Lower lobe of right lung (tissue), 2 donors: Measurements from ENCODE around the gene CFAP251. TPM values are rescaled to one million over a fixed set of nuclear protein-coding genes. Genes with fewer than 3 reads are reported as not detected.

Source experiments
- ATAC-seq, 2 donors: fragments of 200-7000 bp; cut with Tn5 transposase; one replicate each; pipeline ENCODE4 v1.9.1; 2020 to 2022; ENCODE audit warnings: mild to moderate bottlenecking in 2 of 2, moderate library complexity in 2 of 2
- DNase-seq: peaks from one replicate; pipeline ENCODE4 v3.0.0-alpha.2; 2020
- H3K27ac ChIP-seq: fragments of 200-600 bp; one replicate; pipeline ENCODE4 v1.8.0; 2022
- H3K27me3 ChIP-seq: fragments of 200-600 bp; one replicate; pipeline ENCODE4 v1.8.0; 2022; ENCODE audit warnings: low read depth
- H3K36me3 ChIP-seq: fragments of 200-600 bp; one replicate; pipeline ENCODE4 v1.8.0; 2022; ENCODE audit warnings: mild to moderate bottlenecking
- H3K4me1 ChIP-seq: fragments of 200-600 bp; one replicate; pipeline ENCODE4 v1.8.0; 2022
- H3K4me3 ChIP-seq: fragments of 200-600 bp; one replicate; pipeline ENCODE4 v1.8.0; 2022; ENCODE audit warnings: mild to moderate bottlenecking
- H3K9me3 ChIP-seq: fragments of 200-600 bp; one replicate; pipeline ENCODE4 v1.8.0; 2022
- CTCF ChIP-seq: fragments of 200-600 bp; IDR thresholded peaks from one replicate; pipeline ENCODE4 v1.8.0; 2022; ENCODE audit warnings: antibody characterized with exemption, mild to moderate bottlenecking
- intact Hi-C: fragments of 100-400 bp; cut with DNase I; formaldehyde crosslinking; loops from one replicate; pipeline ENCODE4 v1.11.0; 2022
- total RNA-seq: library from RNA; stranded (reverse); fragmentation: NEBNext Ultra II Directional; extraction: Animal tissue kit (Norgen Biotek cat#: 25700); gene quantifications from one replicate; pipeline ENCODE4 v1.2.1, GENCODE V29; 2021
- donor health status: DM: no; HTN: yes; CAD: no; lungs with severe emphysema.

CFAP251 gene
- total RNA-seq, 1 donor from 2014 or later = 8.2 TPM

GRCh38 chr12:121953117-121953692, 34.8 kb downstream of the CFAP251 start:
- Histone ChIP-seq H3K27ac (no peak overlapping the region), H3K9me3 (no peaks in the 10 kb centered on the region), H3K36me3 (no peaks in the 10 kb centered on the region), H3K27me3 (peaks cover 3% of the 10 kb centered on the region), H3K4me1 (no peaks in the 10 kb centered on the region), H3K4me3 (no peak overlapping the region)
- no peak for TF ChIP-seq CTCF
- ATAC-seq (no peak), DNase-seq (no peak)
- intact Hi-C loops = no loop called here

- H3K27ac ChIP-seq = no peak overlapping the region
- no peaks in the 10 kb centered on the region for H3K36me3 ChIP-seq
- H3K4me1 ChIP-seq = no peaks in the 10 kb centered on the region
- DNase-seq (no peak), ATAC-seq (peak; percentile 73 to 89)
- no peak for TF ChIP-seq CTCF
- intact Hi-C loops = no loop called here
- no peaks in the 10 kb centered on the region for H3K9me3 ChIP-seq
- H3K4me3 ChIP-seq = no peak overlapping the region
- peaks cover 3% of the 10 kb centered on the region for H3K27me3 ChIP-seq
Observed at GRCh38 chr12:121953695-121954094, 35.3 kb downstream of the CFAP251 start.

- intact Hi-C loops = no loop called here
- no peaks in the 10 kb centered on the region for H3K36me3 ChIP-seq
- TF ChIP-seq CTCF = peak; percentile 36
- no peaks in the 10 kb centered on the region for H3K9me3 ChIP-seq
- DNase-seq (no peak), ATAC-seq (peak in 1 of 2 donors; percentile 36)
- peaks cover 3% of the 10 kb centered on the region for H3K27me3 ChIP-seq
- H3K4me3 ChIP-seq = no peak overlapping the region
- H3K4me1 ChIP-seq = no peaks in the 10 kb centered on the region
- H3K27ac ChIP-seq = no peak overlapping the region
Observed at GRCh38 chr12:121955258-121956237, 37.2 kb downstream of the CFAP251 start.

GRCh38 chr12:121957861-121958515, 39.6 kb downstream of the CFAP251 start:
- TF ChIP-seq CTCF = no peak
- Histone ChIP-seq H3K4me3 (no peak overlapping the region), H3K27me3 (peaks cover 3% of the 10 kb centered on the region), H3K36me3 (no peaks in the 10 kb centered on the region), H3K9me3 (no peaks in the 10 kb centered on the region), H3K27ac (no peak overlapping the region), H3K4me1 (no peaks in the 10 kb centered on the region)
- intact Hi-C loops = no loop called here
- DNase-seq (no peak), ATAC-seq (no peak)

GRCh38 chr12:121958541-121959240, 40.3 kb downstream of the CFAP251 start:
- no peak for TF ChIP-seq CTCF
- no peaks in the 10 kb centered on the region for H3K36me3 ChIP-seq
- ATAC-seq (no peak), DNase-seq (no peak)
- H3K27me3 ChIP-seq = peaks cover 3% of the 10 kb centered on the region
- H3K4me3 ChIP-seq = no peak overlapping the region
- no peak overlapping the region for H3K27ac ChIP-seq
- no peaks in the 10 kb centered on the region for H3K4me1 ChIP-seq
- H3K9me3 ChIP-seq = no peaks in the 10 kb centered on the region
- intact Hi-C loops = no loop called here
